ENCODE data around the gene PLEKHG2.

DNA sequence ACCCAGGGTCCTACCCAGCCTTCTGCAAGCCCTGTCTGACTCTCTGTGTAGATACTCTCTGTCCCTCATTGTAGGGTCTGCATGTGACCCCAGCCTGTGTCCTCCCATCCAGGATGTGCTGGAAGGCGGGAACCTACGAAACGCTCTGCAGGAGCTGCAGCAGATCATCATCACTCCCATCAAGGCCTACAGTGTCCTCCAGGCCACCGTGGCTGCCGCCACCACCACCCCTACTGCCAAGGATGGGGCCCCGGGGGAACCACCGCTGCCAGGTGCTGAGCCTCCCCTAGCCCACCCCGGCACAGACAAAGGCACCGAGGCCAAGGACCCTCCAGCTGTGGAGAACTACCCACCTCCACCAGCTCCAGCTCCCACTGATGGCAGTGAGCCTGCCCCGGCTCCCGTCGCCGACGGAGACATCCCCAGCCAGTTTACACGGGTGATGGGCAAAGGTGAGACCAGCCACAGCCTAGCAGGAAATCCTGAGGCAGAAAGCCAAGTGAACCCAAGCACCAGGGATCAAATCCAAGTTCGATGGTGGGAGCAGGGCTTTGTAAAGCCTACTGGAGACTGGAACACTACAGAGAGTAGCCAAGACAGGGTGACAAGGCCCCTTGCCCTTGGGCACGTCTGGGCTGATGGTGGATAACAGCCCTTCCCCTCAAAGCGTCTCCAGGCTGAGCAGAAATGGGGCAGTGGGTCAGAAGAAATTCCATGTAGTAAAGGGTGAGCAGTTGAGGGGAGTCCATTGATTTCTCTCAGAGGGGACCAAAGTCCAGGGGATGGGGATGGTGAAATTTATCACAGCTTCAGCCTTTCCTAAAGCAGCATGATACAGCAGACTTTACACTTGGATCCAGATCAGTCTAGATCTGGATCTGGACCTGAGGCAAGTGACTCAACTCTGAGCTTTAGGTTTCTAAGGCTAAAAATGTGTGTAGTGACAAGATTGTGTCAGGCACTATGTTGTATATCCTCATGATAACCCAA is 34.8 kb upstream of the PLEKHG2 start:
- TF ChIP-seq, protein P1, sequence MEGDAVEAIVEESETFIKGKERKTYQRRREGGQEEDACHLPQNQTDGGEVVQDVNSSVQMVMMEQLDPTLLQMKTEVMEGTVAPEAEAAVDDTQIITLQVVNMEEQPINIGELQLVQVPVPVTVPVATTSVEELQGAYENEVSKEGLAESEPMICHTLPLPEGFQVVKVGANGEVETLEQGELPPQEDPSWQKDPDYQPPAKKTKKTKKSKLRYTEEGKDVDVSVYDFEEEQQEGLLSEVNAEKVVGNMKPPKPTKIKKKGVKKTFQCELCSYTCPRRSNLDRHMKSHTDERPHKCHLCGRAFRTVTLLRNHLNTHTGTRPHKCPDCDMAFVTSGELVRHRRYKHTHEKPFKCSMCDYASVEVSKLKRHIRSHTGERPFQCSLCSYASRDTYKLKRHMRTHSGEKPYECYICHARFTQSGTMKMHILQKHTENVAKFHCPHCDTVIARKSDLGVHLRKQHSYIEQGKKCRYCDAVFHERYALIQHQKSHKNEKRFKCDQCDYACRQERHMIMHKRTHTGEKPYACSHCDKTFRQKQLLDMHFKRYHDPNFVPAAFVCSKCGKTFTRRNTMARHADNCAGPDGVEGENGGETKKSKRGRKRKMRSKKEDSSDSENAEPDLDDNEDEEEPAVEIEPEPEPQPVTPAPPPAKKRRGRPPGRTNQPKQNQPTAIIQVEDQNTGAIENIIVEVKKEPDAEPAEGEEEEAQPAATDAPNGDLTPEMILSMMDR (conservative IDR thresholded peaks at IDR 0.05) = no peak
- no peak for TF ChIP-seq ZFX (IDR thresholded peaks at IDR 0.05)

All from C4-2B (cell line).